NCI-H524 treated with DMSO at 0.1 percent for 48 hours (cell line): ENCODE results near the gene ARHGAP45.

Experiments
- DNase-seq: peaks from one replicate; lab custom pipeline; 2025; lab: John Stamatoyannopoulos, UW

Gene ARHGAP45

GRCh38 chr19:1038978-1039645 is 27.9 kb upstream of the ARHGAP45 start:
- DNase-seq, result no peak

DNA sequence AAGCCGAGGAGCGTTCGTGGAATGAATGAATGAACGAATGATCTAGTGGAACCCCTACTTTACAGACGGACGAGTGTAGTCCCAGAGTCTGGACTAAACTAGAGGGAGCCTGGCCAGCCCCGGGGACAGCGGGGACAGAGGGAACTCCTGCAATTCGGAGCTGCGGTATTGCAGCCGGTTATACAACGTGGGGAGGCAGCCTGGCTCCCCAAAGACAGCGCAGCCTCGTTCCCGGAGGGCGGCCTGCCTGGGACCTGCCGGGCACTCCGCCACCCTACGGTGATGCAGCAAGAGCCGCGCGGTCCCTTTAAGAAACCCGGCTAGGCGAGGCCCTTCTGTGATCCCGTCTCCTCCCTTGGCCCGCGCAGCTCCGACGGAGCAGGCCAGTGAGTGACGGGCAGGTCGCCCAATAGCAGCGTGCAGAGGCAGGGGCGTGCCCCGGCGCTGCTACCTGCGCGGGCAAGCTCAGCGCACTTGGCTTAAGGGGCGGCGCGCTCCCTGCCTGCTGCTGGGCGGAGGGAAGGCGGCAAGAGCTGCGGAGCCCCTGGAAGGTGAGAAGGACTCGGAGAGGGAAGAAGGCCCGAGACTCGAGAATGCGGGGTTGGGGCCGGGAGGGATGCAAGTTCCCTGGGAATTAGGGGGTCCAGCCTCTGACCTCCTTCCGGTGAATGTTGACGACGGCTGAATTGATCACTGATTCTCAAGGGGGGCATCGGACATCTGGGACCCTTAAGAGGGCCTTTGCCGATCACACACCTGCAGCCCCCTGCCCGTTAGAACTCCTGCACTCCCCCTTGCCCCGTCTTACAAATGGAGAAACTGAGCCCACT is 27.1 kb upstream of the ARHGAP45 start, which contains the start of gene ABCA7:
Gene ABCA7, plus strand, starts transcription at position 462 of the 830 bp plus-strand sequence. CDS start 1,255 bp downstream, outside the sequence.
- DNase-seq, result peak; percentile 94

DNA sequence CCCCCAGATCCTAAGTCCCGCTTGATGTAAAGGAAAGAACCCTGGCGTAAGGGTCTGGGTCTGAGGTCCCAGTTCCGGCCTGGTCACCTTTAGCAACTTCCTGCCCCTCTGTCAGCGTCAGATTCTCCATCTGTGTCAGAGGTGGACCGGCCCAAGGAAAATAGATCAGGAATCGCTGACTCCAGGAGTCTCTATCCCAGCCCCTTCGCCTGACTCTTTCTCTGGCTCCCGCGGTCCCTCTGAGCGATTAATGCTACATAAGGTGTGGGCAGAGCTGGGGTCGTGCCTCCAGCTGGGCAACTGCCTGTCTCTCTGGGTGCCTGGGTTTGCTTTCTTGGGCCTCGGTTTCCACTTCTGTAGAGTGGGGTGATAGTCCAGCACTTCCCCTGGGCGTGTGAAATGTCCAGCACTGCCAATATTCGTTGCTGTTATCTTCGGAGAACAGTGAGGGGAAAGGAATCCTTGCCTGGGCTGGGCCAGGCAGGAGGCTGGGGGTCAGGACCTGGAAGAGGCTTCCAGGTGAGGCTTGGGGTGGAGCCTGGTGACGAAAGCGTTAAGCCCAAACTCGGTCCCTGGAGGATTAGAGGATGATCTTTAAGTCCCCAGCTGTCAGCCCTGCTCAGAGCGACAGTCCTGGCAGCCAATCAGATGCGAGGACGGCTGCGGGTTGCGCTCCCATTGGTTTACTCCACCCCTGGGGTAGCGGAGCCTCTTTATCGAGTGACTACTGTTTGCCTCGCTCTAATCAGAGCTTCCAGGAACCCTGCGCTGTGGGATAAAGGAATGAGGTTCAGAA is 26.3 kb upstream of the ARHGAP45 start:
- peak; percentile 86 for DNase-seq

DNA sequence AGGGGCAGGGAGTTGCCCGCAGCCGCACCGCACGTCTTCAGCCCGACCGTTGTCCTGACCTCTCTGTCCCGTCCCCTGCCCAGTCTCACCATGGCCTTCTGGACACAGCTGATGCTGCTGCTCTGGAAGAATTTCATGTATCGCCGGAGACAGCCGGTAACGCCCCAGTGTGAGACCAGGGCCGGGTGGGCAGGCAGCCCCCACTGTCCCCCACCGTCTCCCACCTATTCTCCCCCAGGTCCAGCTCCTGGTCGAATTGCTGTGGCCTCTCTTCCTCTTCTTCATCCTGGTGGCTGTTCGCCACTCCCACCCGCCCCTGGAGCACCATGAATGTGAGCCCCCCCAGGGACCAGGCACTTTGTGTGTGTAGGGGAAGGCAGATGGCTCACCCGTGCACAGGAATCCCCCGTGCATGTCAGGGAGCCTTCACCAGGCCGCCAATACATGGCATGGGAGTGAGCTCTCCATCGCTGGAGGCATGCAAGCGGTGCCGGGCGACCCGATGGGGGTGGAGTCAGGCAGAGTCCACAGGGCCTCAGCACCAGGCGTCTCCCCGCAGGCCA is 25.6 kb upstream of the ARHGAP45 start:
- DNase-seq, result no peak

- DNase-seq, result no peak
Measured at GRCh38 chr19:1041835-1042685, 24.9 kb upstream of the ARHGAP45 start.

GRCh38 chr19:1042689-1043511 is 24.1 kb upstream of the ARHGAP45 start:
- DNase-seq, result no peak

DNA sequence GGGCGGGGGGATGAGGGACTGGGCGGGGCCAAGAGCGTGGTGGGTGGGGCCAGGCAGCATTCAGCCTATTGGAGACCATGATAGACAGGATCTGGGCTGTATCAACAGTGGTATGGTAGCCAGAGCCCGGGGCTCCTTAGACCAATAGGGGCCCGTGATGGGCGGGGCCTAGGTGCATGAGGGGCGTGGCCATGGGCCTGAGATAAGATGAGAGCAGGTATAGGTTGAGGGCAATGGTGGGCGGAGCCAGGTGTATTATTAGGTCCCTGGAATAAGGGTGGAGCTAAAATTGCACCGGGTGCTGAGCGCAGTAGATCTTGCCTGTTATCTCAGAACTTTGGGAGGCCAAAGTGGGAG is 21.7 kb upstream of the ARHGAP45 start:
- DNase-seq, result no peak

DNA sequence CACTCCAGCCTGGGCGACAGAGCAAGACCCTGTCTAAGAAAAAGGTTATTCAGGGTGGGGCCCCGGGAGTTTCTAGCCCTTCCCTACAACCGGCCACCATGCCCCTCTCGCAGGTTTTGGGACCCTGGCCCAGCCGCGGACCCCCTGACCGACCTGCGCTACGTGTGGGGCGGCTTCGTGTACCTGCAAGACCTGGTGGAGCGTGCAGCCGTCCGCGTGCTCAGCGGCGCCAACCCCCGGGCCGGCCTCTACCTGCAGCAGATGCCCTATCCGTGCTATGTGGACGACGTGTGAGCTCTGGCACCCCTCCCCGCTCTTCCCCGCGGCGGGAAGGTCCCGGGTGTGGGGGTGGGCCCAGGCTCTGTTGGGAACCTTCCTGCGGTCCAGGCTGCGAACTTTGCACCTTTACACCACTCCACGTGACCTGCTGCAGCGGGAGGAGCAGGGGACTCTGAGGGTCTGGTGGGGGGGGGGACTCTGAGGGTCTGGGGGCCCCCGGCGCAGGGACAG is 20.8 kb upstream of the ARHGAP45 start:
- DNase-seq, result no peak

DNA sequence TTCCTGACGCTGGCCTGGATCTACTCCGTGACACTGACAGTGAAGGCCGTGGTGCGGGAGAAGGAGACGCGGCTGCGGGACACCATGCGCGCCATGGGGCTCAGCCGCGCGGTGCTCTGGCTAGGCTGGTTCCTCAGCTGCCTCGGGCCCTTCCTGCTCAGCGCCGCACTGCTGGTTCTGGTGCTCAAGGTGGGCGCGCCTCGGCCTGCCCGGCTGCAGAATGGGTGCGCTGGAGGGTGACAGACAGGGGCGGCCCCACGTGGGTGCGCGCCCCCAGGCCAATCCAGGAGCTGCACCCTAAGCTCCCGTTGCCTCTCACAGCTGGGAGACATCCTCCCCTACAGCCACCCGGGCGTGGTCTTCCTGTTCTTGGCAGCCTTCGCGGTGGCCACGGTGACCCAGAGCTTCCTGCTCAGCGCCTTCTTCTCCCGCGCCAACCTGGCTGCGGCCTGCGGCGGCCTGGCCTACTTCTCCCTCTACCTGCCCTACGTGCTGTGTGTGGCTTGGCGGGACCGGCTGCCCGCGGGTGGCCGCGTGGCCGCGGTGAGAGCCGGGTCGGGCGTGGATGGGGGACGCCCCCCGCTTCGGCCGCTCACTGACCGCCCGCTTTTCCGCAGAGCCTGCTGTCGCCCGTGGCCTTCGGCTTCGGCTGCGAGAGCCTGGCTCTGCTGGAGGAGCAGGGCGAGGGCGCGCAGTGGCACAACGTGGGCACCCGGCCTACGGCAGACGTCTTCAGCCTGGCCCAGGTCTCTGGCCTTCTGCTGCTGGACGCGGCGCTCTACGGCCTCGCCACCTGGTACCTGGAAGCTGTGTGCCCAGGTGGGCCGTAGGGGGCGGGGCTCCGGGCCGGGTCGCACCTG is 19.9 kb upstream of the ARHGAP45 start:
- no peak for DNase-seq

DNA sequence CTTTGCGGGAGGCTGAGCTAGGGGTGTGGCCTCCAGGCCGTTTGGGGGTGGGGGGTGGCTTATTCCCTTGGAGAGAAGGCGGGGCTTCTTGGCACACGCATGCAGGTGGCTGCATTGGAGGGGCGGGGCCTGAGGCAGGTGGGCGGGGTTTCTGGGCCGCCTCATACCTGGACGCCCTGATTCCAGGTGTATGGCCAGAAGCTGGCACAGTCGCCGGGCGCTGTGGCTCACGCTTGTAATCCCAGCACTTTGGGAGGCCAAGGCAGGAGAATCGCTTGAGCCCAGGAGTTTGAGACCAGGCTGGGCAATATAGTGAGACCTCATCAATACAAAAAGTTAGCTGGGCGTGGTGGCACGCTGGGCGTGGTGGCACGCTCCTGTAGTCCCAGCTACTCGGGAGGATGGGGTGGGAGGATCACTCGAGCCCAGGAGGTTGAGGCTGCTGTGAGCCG is 19.2 kb upstream of the ARHGAP45 start:
- DNase-seq, result no peak

DNA sequence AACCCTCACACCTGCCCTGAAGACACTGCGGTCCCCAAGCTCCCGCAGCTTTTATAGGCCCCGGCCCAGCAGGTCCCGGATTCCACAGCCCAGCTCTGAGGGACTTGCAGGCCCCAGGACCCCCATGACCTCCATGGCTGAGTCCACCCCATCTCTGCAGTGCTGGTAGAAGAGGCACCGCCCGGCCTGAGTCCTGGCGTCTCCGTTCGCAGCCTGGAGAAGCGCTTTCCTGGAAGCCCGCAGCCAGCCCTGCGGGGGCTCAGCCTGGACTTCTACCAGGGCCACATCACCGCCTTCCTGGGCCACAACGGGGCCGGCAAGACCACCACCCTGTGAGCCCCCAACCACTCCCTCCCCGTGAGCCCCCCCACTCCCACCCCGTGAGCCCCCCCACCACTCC is 17.9 kb upstream of the ARHGAP45 start:
- DNase-seq, result no peak

DNA sequence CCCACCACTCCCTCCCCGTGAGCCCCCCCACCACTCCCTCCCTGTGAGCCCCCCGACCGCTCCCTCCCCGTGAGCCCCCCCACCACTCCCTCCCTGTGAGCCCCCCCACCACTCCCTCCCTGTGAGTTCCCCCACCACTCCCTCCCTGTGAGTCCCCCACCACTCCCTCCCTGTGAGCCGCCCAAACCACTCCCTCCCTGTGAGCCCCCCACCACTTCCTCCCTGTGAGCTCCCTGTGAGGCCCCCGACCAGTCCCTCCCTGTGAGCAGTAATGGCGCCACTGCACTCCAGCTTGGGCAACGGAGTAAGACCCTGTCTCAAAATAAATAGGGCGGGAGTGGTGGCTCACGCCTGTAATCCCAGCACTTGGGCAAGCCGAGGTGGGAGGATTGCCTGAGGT is 17.2 kb upstream of the ARHGAP45 start:
- DNase-seq, result no peak

GRCh38 chr19:1050989-1051788 is 15.8 kb upstream of the ARHGAP45 start:
- DNase-seq, result no peak

DNA sequence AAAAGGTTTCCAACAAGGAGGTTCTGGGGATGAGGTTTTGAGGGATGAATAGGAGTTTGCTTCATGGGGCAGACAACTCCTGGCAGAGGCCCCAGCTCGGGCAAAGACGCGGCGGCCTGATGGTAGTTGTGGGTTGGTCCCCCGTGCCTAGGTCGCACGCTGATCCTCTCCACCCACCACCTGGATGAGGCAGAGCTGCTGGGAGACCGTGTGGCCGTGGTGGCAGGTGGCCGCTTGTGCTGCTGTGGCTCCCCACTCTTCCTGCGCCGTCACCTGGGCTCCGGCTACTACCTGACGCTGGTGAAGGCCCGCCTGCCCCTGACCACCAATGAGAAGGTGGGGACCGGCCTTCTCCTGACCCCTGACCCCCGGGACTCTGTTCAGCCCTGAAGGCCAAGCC is 15.2 kb upstream of the ARHGAP45 start:
- no peak for DNase-seq

DNA sequence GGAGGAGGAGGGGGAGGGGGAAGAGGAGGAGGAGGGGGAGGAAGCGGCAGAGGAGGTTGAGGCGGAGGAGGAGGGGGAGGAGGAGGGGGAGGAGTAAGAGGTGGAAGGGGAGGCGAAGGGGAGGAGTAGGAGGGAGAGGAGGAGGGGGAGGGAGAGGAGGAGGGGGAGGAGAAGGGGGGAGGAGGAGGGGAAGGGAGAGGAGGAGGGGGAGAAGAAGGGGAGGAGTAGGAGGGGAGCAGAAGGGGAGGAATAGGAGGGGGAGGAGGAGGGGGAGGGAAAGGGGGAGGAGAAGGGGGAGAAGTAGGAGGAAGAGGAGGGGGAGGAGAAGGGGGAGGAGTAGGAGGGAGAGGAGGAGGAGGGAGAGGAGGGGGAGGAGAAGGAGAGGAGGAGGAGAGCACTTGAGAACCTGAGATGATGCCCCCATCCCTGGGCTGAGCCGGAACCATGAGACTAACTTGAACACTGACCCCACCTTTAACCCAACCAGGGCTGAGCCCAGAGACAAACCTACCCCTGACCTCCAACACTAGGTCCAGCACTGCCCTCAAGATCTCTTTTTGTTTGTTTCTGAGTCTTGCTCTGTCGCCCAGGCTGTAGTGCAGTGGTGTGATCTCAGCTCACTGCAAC is 14.5 kb upstream of the ARHGAP45 start:
- no peak for DNase-seq

DNA sequence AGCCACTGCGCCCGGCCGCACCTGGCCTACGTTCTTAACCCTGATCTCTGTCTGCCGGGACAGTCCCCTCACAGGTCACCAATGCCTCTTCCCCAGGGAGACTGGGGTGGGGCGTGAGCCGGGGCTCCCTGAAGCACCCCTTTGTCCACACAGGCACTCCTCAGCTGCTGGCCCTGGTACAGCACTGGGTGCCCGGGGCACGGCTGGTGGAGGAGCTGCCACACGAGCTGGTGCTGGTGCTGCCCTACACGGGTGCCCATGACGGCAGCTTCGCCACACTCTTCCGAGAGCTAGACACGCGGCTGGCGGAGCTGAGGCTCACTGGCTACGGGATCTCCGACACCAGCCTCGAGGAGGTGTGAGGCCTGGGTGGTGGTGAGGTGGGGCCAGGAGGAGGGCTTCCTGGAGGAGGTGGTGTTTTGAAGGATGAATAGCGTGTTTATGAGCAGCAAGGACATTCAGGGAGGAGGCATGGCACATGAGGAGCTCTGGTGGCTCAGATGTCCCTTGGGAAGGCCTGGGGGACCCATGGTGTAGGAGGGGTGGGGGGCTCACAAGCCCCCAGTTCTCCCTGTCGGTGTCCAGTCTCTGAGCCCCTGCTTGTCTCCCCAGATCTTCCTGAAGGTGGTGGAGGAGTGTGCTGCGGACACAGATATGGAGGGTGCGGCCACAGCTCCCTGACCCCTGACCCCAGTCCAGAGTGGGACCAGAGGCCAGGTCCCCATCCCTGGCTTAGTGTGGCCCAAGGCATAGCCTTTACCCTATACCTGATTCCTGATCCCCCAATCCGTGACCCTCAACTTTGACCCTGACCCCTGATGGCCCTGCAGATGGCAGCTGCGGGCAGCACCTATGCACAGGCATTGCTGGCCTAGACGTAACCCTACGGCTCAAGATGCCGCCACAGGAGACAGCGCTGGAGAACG is 13.5 kb upstream of the ARHGAP45 start:
- DNase-seq, result no peak
